MCF 10A (cell line): ENCODE results near the gene ALDH8A1. TPM values are rescaled to one million over a fixed set of nuclear protein-coding genes. Genes with fewer than 3 reads are reported as not detected.

ENCODE experiments used
- BruUV-seq: library from RNA; stranded (reverse); fragments of 400-500 nt; replicated peaks from 2 replicates; lab custom pipeline; 2021; lab: Mats Ljungman, UMichigan
- CTCF ChIA-PET: fragments of 300-600 bp; sonication (Branson Sonifier 250); formaldehyde crosslinking; extraction: SDS; loops from one replicate; lab custom pipeline; 2021; ENCODE audit warnings: antibody characterized with exemption, inconsistent platforms; lab: Yijun Ruan, JAX
- POLR2A ChIA-PET: fragments of 300-600, 350-650 bp; sonication (Branson Sonifier 250); formaldehyde crosslinking; extraction: SDS; loops from one replicate; lab custom pipeline; 2020; ENCODE audit warnings: antibody characterized with exemption, inconsistent platforms; lab: Yijun Ruan, JAX
- DNase-seq: peaks from one replicate; pipeline ENCODE4 v3.0.0-alpha.2; 2018; ENCODE audit not compliant: unreplicated experiment
- H3K27ac Mint-ChIP-seq: one replicate; pipeline ENCODE4 v1.8.0; 2022; ENCODE audit warnings: mild to moderate bottlenecking, low read depth, mixed read lengths; ENCODE audit not compliant: unreplicated experiment
- H3K27me3 Mint-ChIP-seq: one replicate; pipeline ENCODE4 v1.8.0; 2022; ENCODE audit warnings: mixed read lengths; ENCODE audit not compliant: insufficient read depth, unreplicated experiment
- H3K36me3 Mint-ChIP-seq: one replicate; pipeline ENCODE4 v1.8.0; 2022; ENCODE audit warnings: mild to moderate bottlenecking, moderate library complexity, mixed read lengths; ENCODE audit not compliant: insufficient read depth, unreplicated experiment
- H3K4me1 Mint-ChIP-seq: one replicate; pipeline ENCODE4 v1.8.0; 2022; ENCODE audit warnings: mixed read lengths; ENCODE audit not compliant: insufficient read depth, unreplicated experiment
- H3K4me3 Mint-ChIP-seq: one replicate; pipeline ENCODE4 v1.8.0; 2022; ENCODE audit warnings: mild to moderate bottlenecking, moderate library complexity, mixed read lengths; ENCODE audit not compliant: unreplicated experiment
- H3K9me3 Mint-ChIP-seq: one replicate; pipeline ENCODE4 v1.8.0; 2022; ENCODE audit warnings: mixed read lengths; ENCODE audit not compliant: unreplicated experiment
- intact Hi-C: fragments of 100-400 bp; cut with micrococcal nuclease; formaldehyde crosslinking; loops from 2 replicates; pipeline ENCODE4 v1.14.1; 2022
- total RNA-seq: library from RNA; stranded (reverse); gene quantifications from 2 replicates; pipeline ENCODE4 v1.2.3, GENCODE V29; 2022
- TF ChIP-seq, protein P1 (sequence below): fragments of 200-600 bp; IDR thresholded peaks from one replicate; pipeline ENCODE4 v1.8.0; 2022; ENCODE audit warnings: antibody characterized with exemption, mild to moderate bottlenecking; ENCODE audit not compliant: unreplicated experiment

Gene ALDH8A1
- total RNA-seq, 1 experiment from 2014 or later = 1.1 TPM

- peak; percentile 33 for DNase-seq
- Mint-ChIP-seq H3K9me3 (no peaks in the 10 kb centered on the region), H3K36me3 (peaks cover 45% of the 10 kb centered on the region), H3K27me3 (no peaks in the 10 kb centered on the region), H3K27ac (peak overlapping the region; percentile 16), H3K4me1 (peaks cover 9% of the 10 kb centered on the region), H3K4me3 (no peak overlapping the region)
- BruUV-seq = no TSS peak
- TF ChIP-seq, protein P1, sequence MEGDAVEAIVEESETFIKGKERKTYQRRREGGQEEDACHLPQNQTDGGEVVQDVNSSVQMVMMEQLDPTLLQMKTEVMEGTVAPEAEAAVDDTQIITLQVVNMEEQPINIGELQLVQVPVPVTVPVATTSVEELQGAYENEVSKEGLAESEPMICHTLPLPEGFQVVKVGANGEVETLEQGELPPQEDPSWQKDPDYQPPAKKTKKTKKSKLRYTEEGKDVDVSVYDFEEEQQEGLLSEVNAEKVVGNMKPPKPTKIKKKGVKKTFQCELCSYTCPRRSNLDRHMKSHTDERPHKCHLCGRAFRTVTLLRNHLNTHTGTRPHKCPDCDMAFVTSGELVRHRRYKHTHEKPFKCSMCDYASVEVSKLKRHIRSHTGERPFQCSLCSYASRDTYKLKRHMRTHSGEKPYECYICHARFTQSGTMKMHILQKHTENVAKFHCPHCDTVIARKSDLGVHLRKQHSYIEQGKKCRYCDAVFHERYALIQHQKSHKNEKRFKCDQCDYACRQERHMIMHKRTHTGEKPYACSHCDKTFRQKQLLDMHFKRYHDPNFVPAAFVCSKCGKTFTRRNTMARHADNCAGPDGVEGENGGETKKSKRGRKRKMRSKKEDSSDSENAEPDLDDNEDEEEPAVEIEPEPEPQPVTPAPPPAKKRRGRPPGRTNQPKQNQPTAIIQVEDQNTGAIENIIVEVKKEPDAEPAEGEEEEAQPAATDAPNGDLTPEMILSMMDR = no peak
- ChIA-PET CTCF (interaction anchor here (0.9 kb wide), 1 partner anchor 28 kb away, joined by 5 read pairs; no protein-coding TSS in a partner anchor), POLR2A (interaction anchor here (1.9 kb wide), 1 partner anchor 18 kb away, joined by 5 read pairs; no protein-coding TSS in a partner anchor)
- intact Hi-C loops = no loop called here
Measured at GRCh38 chr6:134995536-134995935, 45.6 kb upstream of the ALDH8A1 start.

GRCh38 chr6:134994431-134994830 lies 44.5 kb upstream of the ALDH8A1 start:
- Mint-ChIP-seq H3K4me3 (no peak overlapping the region), H3K27ac (no peak overlapping the region), H3K36me3 (peaks cover 37% of the 10 kb centered on the region), H3K4me1 (peaks cover 9% of the 10 kb centered on the region), H3K27me3 (no peaks in the 10 kb centered on the region), H3K9me3 (no peaks in the 10 kb centered on the region)
- ChIA-PET CTCF (interaction anchor here (0.6 kb wide), 1 partner anchor 9 kb away, joined by 3 read pairs; no protein-coding TSS in a partner anchor), POLR2A (interaction anchor here (0.7 to 1.9 kb wide), 2 partner anchors 17 to 103 kb away, joined by 3 to 5 read pairs; no protein-coding TSS in a partner anchor)
- intact Hi-C loops = no loop called here
- TF ChIP-seq, protein P1 = no peak
- DNase-seq = no peak
- BruUV-seq = no TSS peak

DNA sequence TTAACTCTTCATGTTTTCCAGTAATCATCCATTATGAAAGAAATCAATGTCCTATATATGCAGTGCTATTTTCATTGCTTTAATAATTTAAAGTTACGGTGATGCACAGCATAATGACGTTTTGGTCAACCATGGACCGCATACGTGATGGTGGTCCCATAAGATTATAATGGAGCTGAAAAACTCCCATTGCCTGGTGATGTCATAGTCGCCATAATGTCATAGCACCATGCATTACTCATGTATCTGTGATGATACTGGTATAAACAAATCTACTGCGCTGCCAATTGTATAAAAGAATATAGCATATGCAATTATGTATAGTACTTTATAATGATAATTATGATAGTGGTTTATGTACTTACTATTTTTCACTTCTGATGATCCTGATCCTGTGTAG lies 42.3 kb upstream of the ALDH8A1 start:
- Mint-ChIP-seq H3K4me3 (no peak overlapping the region), H3K27me3 (no peaks in the 10 kb centered on the region), H3K27ac (no peak overlapping the region), H3K36me3 (peaks cover 37% of the 10 kb centered on the region), H3K4me1 (peaks cover 9% of the 10 kb centered on the region), H3K9me3 (no peaks in the 10 kb centered on the region)
- intact Hi-C loops = no loop called here
- ChIA-PET POLR2A (interaction anchor here (1.6 kb wide), 1 partner anchor 14 kb away, joined by 3 read pairs; no protein-coding TSS in a partner anchor), CTCF (interaction anchor here (0.6 to 1.0 kb wide), 3 partner anchors 10 to 332 kb away, joined by 3 to 5 read pairs (median 3); no protein-coding TSS in a partner anchor)
- DNase-seq = no peak
- BruUV-seq = no TSS peak
- TF ChIP-seq, protein P1 = no peak

GRCh38 chr6:134990262-134990661 lies 40.4 kb upstream of the ALDH8A1 start:
- peaks cover 19% of the 10 kb centered on the region for H3K36me3 Mint-ChIP-seq
- no peak for DNase-seq
- no peaks in the 10 kb centered on the region for H3K27me3 Mint-ChIP-seq
- no peak overlapping the region for H3K4me3 Mint-ChIP-seq
- H3K9me3 Mint-ChIP-seq = no peaks in the 10 kb centered on the region
- ChIA-PET CTCF (interaction anchor here (0.6 kb wide), 1 partner anchor 68 kb away, joined by 3 read pairs; no protein-coding TSS in a partner anchor), POLR2A (no interaction called here)
- peaks cover under 1% of the 10 kb centered on the region for H3K4me1 Mint-ChIP-seq
- TF ChIP-seq, protein P1 = no peak
- H3K27ac Mint-ChIP-seq = no peak overlapping the region
- BruUV-seq = no TSS peak
- intact Hi-C loops = no loop called here
